GM23248 (cell line): ENCODE results near the gene IGSF3.
"Not testable (repeated sequence)": the region's sequence is repeated elsewhere in the genome, so short reads cannot be mapped to it uniquely, and the experiment has no call there.

ENCODE experiments used
- EZH2 ChIP-seq: fragments of 200-600 bp; sonication (generic); IDR thresholded peaks from 2 replicates; pipeline ENCODE4 v1.6.1; 2018; ENCODE audit warnings: antibody characterized with exemption, mild to moderate bottlenecking; ENCODE audit not compliant: insufficient read depth, poor library complexity, severe bottlenecking
- EZH2phosphoT487 ChIP-seq: fragments of 200-600 bp; sonication (generic); IDR thresholded peaks from 2 replicates; pipeline ENCODE4 v1.6.1; 2018; ENCODE audit warnings: antibody characterized with exemption, moderate library complexity, mild to moderate bottlenecking, low read depth; ENCODE audit not compliant: insufficient read depth

GRCh38 chr1:116620392-116620791, 47.1 kb downstream of the IGSF3 start:
- not testable (repeated sequence) for TF ChIP-seq EZH2, EZH2phosphoT487
